Stimulated activated CD4-positive, alpha-beta T cell treated with anti-CD3 and anti-CD28 coated beads, Interleukin-2, amount 100 ng/mL, for 48 hours (primary cell): Measurements from ENCODE around the gene MOSPD3.
A peak's percentile ranks its signal among the peaks of the same experiment; 100 is the strongest.

ENCODE experiments used
- DNase-seq, 2 donors: peaks; one replicate each; pipeline ENCODE4 v3.0.0-alpha.2; 2020

The MOSPD3 gene

GRCh38 chr7:100575746-100576383, 36.5 kb upstream of the MOSPD3 start:
- DNase-seq = no peak

DNA sequence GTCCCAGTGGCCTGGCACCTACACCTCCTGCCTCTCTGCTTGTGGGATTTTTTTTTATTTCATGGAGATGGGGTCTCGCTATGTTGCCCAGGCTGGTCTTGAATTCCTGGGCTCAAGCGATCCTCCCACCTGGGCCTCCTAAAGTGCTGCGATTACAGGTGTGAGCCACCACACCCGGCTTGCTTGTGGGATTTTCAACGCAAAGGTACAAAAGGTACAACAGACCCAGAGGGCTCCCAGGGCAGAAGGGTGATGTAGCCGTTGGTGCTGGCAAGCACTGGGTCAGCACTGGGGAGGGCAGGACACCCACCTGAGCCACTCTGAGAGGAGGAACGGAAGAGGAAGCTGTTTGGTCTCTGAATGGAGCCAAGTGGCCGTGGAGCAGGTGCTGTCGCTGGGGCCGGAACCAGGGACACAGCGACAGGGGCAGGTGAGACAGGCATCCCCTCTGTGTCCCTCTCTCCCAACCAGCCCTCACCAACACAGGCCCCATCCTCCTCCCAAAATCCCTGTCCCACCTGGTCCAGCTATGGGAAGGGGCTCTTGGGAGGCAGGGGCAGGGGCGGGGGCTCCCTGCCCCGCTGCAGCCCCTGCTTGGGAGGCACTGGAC, 35.9 kb upstream of the MOSPD3 start:
- no peak for DNase-seq

DNA sequence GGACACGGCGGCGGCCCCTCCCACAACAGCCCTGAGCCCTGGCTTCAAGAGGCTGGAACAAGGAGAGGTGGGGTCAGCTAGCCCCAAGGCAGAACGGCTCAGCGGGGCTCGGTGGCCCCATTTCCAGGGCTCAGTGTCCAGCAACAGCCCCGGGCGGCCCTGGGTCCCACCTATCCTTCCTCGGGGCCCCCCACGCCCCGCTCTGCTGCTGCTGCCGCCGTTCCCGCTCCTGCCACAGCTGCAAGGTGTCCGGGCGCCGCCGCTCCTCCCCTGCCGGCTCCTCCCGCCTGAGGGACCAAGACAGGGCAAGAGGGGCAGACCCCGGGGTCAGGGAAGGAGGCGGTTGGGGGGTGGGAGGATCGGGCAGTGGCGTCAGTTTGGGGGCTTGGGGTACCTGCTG, 35.2 kb upstream of the MOSPD3 start:
- DNase-seq = no peak

DNA sequence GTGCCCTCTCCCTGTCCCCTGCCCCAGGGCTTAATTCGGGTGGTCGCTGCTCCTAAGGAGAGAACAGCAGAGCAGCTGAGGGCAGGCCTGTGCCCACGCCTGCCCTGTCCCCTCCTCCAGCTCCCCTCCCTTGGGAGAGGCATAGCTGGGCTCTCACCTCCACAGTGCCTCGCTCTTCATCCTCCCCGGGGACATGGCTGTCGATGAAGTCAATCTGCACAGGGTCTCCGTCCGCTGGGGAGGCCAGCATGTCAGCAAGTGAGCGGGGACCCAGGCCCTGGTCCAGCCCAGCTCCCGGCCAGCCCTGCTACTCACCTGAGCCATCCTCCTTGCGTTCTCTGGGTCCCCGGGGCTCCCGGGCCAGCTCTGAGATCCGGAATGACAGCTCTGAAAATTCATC, 34.8 kb upstream of the MOSPD3 start:
- no peak for DNase-seq

DNA sequence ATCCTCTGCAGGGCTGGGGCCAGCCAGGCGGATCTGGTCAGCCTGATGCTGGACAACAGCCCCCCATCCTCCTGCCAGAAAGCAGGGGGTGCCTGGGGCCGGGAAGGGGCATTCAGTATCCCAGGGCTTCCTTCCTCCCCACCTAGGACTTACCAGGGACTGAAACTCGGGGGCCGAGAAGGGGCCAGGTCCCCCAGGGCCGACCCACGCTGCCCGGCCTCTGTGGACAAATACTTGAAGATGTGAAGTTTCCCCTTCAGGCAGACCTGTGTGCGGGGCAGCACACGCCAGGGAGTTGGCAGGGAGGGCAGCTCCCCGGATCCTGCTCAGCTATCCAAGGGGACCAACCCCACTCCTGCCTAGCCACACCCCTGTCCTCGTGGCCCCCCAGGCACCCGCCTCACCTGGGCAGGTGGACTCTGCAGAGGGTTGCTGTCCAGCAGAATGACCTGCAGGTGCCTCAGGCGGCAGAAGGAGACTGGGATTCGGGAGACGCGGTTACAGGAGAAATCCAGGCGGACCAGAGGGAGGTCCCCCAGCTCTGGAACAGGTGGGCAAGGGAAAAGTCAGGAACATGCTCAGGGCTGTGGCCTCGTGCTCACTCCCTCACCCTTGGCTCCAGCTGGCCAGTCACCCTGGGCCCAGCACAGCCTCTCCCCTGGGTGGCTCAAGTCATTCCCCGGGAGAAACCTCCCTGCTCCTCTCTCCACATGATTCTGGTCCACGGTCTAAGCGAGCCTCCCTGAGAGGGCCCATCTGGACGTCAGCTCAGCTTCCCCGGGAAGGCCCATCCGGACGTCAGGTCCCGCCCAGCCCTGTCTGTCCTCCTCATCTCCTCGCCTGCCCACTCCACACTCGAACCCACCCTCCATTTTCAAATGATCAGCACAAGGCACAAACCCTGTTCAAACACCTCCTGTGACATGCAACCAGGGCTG, 33.8 kb upstream of the MOSPD3 start:
- DNase-seq = no peak

DNA sequence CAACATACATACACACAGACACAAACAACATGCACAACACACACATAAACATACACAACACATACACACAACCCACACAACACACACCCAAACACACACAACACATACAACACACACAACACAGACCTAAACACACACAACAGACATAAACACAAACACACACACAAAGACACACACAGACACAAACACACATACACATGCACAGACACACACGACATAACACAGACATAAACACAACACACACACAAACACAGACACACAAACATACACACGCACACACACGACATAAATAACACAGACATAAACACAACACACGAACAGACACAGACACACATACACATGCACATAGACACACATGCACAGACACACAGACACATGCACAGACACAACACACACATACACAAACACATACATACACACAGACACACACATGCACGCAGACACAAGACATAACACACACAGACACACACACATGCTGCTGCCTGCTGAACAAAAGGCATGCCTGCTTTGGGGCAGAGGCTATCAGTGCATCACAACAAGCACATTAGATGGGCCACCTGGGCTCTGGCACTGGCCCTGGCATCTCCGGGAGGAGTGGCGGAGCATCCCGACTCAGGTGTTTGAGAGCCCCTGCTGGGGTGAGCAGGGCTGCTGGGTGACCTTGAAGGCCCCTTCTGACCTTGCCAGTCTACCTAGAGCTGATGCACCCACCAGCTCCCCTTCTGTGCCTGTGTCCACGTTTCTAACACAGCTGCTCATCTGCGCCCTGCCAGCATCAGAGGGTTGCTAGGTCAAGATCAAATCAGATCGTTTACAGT, 31.7 kb upstream of the MOSPD3 start:
- DNase-seq = no peak

GRCh38 chr7:100582041-100582579, 30.2 kb upstream of the MOSPD3 start:
- no peak for DNase-seq

- DNase-seq = no peak
Measured at GRCh38 chr7:100582650-100583049, 29.7 kb upstream of the MOSPD3 start.

GRCh38 chr7:100583132-100584053, 28.9 kb upstream of the MOSPD3 start:
- peak in 1 of 2 donors; percentile 62 for DNase-seq

DNA sequence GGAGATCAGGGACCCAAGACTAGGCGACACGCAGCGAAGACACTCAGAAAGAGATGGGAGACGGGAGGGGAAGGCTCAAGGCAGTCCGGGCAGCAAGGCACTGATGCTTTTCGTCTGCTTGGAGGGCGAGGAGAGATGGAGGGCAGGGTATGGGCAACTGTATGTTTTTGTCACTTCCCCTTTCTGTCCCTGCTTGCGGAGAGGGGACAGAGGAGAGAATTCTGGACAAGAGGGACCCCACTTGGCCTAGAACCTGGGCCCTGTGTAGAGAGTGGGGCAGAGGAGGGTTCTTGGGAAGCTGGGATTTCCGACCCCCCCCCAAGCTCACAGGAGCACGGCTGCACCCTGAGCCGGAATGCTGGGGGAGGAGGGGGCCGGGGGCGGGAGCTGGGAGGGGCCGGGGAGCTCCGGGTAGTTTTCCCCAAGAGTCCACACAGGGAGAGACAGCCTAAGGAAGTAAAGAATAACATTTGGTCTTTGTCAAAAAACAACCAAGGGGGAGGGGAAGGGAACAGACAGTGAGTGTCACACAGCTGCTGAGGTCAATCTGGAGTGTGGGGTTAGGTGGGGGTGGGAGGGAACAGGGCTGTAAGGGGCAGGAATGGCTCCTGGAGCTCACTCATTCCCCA, 28.2 kb upstream of the MOSPD3 start:
- no peak for DNase-seq

DNA sequence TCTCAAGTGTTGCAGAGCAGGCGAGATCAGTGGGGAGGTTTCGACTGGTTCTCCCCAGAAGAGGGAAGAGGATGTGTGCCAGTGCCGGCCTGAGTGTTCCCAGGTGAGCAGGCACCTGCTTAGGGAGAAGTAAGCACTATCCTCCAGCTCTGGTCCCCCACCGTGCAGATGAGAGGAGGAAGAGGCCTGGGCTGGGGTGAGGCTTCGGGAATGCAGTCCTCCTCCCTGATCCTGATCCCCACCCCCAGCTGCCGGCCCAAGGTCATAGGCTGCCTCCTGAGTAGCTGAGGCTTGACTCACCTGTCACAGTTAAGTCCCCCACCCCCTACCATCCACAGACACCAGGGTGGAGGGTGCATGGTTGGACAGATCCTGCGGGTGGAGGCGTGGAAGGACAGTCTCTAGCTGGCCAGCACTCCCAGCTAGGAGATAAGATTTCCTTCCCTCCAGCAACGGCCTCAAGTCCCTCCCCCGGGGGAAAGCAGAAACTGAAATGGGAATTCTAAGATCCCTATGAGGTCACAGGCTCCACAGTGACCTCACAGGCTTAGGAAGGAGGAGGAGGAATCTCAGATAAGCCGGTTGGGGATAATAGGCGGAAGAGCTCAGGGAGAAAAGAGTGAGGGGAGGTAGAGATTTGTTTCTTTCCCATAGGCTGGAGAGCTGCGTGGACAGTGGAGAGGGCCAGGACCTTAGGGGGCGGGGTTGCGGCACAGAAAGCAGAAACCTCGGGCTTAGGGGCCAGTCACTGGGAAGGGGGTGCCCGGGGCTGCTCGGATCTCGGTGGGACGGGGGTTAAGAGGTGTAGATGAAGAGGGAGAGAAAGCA, 27.4 kb upstream of the MOSPD3 start:
- DNase-seq = no peak

DNA sequence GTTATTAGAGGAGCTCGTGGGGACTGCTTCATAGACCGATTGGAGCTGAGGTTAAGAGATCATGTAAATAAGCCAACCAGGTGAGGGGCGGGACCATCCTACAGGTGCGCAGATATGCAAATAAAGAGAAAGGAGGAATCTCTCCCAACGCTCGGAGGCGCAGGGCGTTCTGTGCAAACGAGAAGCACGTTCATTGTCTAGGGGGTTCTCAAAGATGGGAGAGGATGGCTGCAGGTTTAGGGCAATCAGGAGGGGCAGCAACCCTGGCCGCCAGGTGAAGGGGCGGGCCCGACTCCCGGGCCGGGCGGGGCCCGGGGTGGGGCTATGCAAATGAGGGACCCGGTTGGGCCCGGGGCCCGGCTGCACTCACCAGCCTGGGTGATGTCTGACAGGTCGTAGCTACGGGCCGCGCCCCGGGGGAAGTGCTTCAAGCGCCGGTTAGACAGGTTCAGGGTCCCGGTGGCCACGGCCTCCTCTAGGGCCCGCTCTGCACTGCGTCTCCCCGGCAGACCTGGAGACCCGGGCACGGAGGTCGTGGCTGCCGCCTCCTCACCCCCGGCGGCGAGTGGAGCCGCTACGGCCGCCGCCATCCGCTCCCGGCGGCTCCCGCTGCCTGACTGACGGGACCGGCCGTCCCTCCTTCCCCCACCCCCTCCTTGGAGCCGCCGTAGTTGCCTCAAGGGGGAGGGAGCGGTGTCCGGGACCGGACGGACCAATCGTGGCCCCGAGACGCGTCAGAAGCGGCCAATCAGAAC, 26.7 kb upstream of the MOSPD3 start, which contains the start of gene LRCH4:
Gene LRCH4, minus strand, starts transcription at position 619 of the 755 bp plus-strand sequence. Its CDS starts 29 bp downstream, at position 590.
- DNase-seq = peak in 1 of 2 donors; percentile 53

DNA sequence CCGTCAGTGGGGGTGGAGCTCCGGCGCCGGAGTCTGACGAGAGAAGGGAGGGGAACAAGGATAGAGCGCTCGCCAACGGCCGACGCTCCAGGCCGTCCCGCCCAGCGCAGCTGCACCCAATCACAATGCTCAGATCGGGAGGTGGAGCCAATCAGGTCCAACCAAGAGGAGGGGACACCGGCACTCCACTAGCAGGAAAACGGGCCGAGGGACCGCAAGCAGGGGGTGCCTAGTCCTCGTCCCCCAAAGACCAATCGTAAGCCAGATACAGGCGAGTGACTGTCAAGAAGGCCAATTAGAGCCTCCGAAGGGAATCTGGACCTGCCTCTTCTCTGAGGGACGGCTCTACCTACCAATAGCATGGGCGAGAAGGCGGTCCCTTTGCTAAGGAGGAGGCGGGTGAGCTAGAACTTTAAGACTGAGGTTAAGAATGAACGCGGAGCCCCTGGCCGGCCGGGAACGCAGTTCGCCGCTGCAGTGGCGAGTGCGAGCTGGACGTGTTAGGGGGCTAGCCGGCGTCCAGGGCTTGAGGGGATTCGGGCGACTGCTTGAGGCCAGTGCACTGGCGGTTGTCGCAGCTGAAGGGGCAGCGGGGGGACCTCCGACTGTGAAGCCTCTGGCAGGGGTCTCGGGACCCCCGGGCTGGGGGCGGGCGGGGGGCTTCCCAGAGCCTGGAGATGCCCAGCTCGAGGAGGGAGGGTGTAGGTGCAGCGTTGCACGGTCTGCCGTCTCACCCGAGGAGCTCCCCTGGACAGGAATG, 25.9 kb upstream of the MOSPD3 start, which contains the start of gene FBXO24:
Gene FBXO24, plus strand, starts transcription at position 63 of the 760 bp plus-strand sequence. Its CDS starts 298 bp downstream, at position 361.
- peak; percentile 97 to 99 for DNase-seq

DNA sequence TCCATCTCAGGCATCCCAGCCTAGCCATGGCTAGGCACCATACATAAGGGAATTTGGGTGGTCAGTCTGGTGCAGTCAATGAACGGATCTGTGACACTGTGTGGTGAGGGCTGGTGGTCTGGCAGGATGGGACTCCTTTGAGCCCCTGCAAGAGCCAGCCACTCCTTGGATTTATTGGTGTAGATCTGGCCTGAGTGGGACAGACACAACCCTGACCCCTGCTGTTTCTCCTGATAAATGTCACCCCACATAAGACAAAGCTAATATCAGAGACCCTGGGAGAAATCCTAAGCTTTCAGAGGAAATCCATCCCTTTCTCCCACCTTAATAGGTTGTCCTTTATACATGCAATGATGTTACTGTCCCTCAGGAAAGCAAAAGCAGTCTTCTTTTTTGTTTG, 23.9 kb upstream of the MOSPD3 start:
- DNase-seq = no peak

- DNase-seq = no peak
Measured at GRCh38 chr7:100589341-100589947, 22.9 kb upstream of the MOSPD3 start.

- no peak for DNase-seq
Measured at GRCh38 chr7:100590077-100590737, 22.1 kb upstream of the MOSPD3 start.

GRCh38 chr7:100591596-100591995, 20.7 kb upstream of the MOSPD3 start:
- DNase-seq = no peak
